GM21619 (cell line): ENCODE results near the gene MST1R.

Source experiments
- ATAC-seq: cut with Tn5 transposase; IDR thresholded peaks from one replicate; pipeline ENCODE4 v1.9.1; 2021; ENCODE audit not compliant: unreplicated experiment

MST1R gene

DNA sequence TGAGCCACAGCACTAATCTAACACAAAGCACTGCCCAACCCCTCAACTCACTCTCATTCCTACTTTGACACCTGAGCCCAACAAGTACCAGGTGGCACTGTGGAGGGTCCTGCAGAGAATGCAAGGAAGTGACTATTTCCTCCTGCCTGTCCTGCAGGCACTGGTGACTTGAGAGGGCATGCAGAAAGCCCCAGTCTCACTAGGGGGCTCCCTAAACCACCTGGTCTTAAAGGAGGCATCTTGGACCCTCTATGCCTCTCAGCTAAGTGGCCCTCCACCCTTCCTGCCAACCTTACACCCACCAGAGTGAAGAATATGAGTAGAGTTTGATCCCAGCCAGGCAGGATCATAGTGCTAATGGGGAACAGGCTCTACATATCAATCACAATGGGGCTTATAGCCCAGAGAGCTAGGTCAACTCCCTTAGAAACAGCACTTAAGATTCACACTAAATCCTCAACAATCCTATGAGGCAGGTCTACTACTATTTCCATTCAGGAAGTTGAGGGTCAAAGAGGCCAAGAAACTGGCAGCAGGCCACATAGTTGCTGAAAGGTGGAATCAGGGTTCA is 62.5 kb downstream of the MST1R start:
- ATAC-seq = no peak

DNA sequence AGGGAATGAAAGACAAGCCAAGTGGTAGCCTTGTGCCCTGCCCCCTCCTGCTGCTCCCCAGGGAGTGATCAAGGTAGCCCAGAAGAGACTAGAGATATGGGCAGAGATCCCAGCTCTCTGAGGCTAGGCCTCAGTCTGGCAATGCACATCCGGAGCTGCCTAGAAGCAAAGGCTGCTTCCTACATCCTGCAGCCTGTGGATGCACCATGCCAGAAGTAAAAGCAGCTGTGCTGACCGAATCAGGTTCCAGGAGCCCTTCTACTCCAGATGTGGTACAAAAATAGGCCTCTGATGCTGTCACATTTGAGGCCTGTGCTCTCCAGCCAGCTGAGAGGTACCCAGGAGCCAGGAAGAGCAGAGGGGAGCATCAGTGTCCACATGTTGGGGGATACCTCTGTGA is 63.3 kb downstream of the MST1R start:
- no peak for ATAC-seq

DNA sequence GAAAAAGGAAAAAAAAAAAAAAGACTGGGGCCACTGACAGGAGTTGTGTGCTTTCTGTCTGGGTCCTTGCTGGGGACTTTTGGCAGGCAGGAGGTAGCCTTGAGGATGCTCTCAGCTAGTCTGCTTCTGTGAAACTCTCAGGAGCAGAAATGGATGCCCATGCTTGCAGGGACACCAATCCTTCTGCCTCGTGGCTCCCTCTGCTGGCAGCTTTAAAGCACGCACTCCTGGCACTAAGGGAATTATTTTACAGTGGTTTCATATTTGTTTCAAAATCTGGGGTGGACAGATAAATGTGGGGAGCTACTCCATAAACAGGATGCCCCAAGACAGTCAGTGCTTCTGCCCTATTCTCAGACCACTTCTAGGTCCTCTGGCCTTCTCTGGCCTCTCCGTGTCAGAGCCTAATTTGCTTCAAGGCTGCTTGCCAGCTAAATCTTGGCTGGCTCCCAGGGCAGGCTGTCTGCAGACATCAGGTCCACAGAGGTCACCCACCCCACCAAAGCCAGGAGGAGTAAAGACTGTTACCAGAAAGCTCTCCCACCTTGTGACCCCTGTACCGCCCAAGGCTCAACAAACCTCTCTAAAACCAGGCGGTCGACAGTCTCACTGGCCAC is 64.4 kb downstream of the MST1R start:
- no peak for ATAC-seq
